LHCN-M2 (cell line): ENCODE results near the gene SPAG16. TPM values are rescaled to one million over a fixed set of nuclear protein-coding genes. Genes with fewer than 3 reads are reported as not detected.
"Not testable (repeated sequence)": the region's sequence is repeated elsewhere in the genome, so short reads cannot be mapped to it uniquely, and the experiment has no call there.

Source experiments
- DNase-seq: peaks from one replicate; pipeline ENCODE4 v3.0.0-alpha.2; 2012; ENCODE audit warnings: low read depth
- total RNA-seq: library from RNA; depleted of rRNA; stranded (reverse); fragments of >200 nt; gene quantifications from 2 replicates; pipeline ENCODE4 v1.2.3, GENCODE V29; 2014

Gene SPAG16
- total RNA-seq, 1 experiment from 2014 or later, result 16.5 TPM

GRCh38 chr2:213545481-213545880 is 261.2 kb downstream of the SPAG16 start:
- no peak for DNase-seq

- no peak for DNase-seq
These were observed 261.8 kb downstream of the SPAG16 start for GRCh38 chr2:213545964-213546475.

DNA sequence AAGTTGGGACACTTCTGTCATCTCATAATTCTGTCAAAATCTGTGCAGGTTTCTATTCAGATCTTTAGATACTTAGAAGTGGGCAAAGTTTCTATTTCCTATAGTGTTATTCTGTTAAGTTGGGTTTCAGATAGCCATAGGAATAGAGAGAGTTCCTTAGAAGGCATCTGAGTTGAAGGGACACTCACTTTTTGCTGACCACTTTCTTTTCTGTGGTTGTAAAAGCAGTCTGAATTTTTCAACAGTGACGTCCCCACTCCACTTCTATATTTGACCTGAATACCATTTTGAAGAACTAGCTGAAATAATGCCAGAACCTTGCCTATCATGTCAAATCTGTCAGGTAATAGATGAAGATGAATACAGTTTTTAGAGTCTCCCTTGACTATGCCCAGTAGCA is 267.3 kb downstream of the SPAG16 start:
- DNase-seq, result no peak

- no peak for DNase-seq
These were observed 274.8 kb downstream of the SPAG16 start for GRCh38 chr2:213559053-213559452.

DNA sequence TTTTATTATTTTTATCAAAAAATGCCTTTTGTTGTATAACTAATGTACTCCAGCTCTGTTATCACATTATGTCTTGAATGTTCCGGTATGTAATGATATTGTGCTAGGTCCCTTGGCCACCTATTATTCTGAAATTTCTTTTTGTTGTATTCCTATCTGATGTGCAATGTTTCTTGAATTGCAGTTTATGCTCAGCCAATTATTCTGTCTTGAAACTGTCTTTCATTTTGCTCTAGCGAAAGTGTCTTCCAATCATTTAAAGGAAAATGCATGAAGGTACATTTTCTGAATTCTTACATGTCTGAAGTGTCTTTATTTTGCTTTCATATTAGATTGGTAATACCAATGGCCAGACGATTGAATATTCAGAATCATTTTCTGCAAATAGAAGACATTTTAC is 277.5 kb downstream of the SPAG16 start:
- no peak for DNase-seq

DNA sequence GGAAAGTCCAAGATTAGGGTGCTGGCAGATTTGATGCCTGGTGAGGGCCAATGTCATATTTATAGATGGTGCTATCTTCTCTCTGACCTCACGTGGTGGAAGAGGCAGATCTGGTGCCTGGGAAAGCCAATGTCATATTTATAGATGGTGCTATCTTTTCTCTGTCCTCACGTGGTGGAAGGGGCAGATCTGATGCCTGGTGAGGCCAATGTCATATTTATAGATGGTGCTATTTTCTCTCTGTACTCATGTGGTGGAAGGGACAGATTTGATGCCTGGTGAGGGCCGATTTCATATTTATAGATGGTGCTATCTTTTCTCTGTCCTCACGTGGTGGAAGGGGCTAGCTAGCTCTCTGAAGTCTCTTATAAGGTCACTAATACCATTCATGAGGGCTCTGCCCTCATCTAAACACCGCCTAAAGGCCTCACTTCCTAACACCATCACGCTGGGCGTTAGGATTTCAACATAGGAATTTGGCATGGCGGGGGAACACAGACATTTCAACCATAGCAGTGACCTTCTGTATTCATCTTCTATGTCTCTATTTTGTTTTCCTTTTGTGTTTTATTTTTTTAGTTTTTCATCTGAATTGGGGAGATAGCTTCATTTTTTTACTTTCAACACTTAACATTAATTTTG is 278.4 kb downstream of the SPAG16 start:
- no peak for DNase-seq

GRCh38 chr2:213566846-213567245 is 282.6 kb downstream of the SPAG16 start:
- no peak for DNase-seq

GRCh38 chr2:213609570-213610170 is 325.4 kb downstream of the SPAG16 start:
- no peak for DNase-seq

DNA sequence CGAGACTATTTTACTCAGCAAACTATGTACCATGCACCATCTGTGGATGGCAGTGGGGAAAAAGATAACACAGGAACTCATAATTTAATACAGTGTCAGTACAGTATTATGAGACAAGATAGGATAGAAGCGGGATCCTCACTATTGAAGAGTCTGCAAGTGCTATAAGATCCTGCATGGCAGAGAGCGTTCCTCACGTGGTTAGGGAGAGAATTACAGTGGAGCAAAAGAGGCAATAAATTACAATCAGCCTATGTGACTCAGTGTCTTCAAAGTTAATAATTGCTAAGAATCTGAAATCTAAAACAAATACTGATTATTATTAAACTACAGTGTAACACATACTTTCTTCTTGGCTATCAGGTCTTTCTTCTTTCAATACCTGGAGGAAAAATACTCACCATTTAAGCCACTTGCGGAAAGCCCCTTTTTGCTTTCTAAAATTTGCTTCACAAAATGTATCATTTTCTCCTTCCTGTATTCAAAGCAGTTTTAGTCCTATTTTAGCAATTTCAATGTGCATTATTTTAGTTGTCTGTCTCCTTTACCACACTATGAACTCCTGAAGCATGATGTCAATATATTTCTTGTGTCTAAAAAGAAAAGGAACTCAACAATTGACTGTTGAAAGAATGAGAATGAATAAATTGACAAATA is 342.9 kb downstream of the SPAG16 start:
- no peak for DNase-seq

GRCh38 chr2:213627835-213628460 is 343.7 kb downstream of the SPAG16 start:
- no peak for DNase-seq

- DNase-seq, result no peak
These were observed 356.6 kb downstream of the SPAG16 start for GRCh38 chr2:213640738-213641425.

DNA sequence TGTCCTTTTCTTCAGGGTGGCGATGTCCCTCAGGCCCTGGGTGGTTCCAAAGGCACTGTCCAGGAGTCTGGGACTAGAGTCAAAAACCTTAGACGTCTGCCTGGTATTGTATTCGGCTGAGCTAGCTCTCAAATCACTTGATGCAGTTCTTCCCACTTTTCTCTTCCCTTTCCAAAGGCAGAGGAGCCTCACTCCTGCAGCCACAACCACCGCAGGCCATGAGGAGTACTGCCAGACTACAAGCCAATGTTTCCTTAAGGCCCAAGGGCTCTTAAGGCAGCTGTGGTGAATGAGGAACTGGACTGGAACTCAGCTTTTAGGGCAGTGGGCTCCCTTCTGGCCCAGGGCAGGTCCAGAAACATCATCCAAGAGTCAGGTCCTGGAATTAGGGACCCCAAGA is 360.7 kb downstream of the SPAG16 start:
- no peak for DNase-seq

DNA sequence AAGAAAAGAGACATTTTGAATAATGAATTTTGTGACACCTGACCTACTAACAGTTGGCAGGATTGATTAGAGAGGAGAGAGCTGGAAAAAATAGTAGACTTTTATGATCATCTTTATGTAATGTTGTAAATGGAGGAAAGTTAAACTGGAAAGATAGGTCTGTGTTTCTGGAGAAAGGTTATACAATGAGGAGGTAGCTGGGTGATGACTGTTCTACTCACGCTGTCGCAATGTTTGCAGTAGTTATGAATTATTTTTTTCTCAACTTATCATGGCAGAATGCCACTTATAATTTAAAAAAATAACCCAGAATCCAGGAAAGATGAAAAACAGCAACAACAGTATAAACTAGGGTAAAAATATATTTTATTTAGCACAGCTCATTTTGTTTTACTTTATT is 364.9 kb downstream of the SPAG16 start:
- DNase-seq, result no peak

DNA sequence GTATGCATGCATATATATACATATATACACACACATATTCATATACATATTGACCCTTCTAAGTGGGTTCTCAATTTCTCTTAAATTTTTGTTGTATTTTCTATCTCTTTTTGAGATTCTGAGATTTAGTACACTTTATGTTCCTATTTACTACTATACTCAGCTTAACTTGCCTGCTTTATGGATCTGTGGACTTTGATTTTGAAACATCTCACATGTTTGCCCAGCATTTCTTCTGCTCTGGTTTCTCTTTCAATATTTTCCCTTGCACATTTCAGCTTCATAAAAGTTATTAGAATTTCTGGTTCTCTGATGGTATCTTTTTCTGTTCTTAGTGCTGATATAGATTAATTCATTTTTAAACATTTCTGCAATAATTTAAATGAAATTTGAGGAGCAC is 380.6 kb downstream of the SPAG16 start:
- DNase-seq, result no peak

DNA sequence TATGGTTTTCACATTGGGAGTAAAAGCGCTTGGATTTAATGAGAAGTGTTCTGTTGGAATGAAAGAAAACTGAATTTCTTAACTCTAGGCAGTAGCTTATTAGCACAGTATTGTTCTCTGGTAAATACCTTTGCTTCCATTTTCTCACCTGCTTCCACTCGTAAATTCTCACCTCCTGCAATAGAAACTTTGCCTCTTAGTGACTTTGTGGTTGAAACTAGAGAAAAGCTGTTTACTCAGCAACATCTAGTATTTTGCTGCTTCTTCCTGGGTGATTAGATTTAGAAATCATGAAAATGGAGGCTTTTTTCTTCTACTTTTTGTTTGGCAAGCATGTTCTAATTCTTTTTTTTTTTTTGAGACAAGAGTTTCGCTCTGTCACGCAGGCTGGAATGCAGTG is 385.4 kb downstream of the SPAG16 start:
- no peak for DNase-seq

DNA sequence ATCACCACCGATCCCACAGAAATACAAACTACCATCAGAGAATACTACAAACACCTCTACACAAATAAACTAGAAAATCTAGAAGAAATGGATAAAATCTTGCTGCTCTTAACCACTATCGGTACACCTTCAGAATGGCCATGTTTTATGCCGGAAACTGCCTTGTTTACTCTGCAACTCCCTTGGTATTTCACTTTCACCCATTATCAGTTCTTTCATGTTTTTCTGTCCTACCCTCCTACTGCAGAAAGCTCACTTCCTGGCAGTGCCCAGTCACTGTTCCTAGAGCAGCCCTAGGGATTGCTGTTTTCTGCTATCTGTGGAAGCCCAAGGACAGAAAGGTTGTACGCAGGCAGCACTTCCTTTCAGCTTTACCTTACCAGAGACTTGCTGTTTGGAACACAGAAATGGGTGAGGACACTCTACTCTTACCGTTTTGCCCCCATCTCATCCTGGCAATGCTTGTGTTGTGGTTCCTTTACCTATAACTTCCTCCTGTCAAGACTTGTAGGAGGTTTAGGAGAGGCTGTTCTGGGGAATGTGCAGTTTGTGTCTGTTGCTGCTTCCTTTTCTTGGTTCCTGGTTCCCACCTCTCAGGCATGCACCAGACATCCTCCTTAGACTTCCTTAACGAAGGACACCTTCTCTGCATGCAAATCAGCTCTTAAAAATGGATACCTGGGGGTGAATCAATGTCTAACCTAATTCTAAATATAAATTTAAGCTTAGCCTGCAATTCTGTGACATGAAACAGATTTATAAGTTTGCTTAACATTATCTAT is 394.4 kb downstream of the SPAG16 start:
- no peak for DNase-seq

DNA sequence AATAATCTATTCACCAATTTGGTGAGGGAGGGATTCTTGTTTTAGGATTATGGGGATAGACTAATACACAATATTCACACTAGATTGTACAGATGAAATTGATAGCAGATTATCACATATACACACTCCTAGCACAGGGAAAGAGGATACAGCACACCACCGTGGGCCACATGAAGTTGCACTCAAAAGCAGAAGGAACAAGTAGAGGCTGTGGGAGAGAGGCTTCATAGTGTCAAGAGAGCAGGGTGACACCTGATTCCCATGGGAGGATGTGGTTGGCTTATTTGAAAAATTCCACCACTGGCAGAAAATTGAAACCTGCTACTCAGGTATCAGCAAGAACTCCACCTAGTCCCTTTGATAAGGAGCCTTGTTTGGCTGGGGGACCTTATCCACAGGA is 395.6 kb downstream of the SPAG16 start:
- DNase-seq, result no peak

- DNase-seq, result no peak
These were observed 398.0 kb downstream of the SPAG16 start for GRCh38 chr2:213682276-213682675.

- no peak for DNase-seq
These were observed 403.9 kb downstream of the SPAG16 start for GRCh38 chr2:213688133-213688532.

GRCh38 chr2:213688825-213689224 is 404.6 kb downstream of the SPAG16 start:
- DNase-seq, result not testable (repeated sequence)

DNA sequence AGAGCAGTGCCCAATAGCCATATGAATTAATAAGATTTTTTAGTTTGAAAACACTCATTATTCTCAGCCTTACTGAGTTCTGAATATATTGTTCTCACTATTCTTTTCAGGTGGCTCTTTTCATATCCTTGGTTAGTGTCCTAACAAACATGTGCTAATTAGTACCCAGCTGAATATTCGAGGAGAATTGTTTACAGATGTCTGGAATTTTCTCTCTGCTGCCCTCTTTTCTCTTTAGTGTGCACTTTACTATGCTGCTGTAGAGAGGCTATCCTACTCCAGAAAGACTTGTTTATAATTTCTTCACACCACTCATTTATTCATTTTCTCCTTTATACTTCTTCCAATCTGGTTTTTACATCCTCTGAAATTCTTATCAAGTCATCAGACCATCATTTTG is 405.3 kb downstream of the SPAG16 start:
- no peak for DNase-seq
